Urothelium cell line (cell line): Measurements from ENCODE around the gene CD38.
"Not testable (repeated sequence)": the region's sequence is repeated elsewhere in the genome, so short reads cannot be mapped to it uniquely, and the experiment has no call there.

Experiments
- DNase-seq: peaks from one replicate; pipeline ENCODE4 v3.0.0; 2011; ENCODE audit warnings: low spot score, mixed read lengths
- FAIRE-seq: peaks from 2 replicates; lab custom pipeline; 2011; peaks lifted over from hg19 to GRCh38; lab: Jason Lieb, UNC

The CD38 gene

GRCh38 chr4:15861198-15861597, 83.1 kb downstream of the CD38 start:
- FAIRE-seq, DNase-seq: not testable (repeated sequence)

- no peak for DNase-seq
- no peak for FAIRE-seq
These were observed 86.8 kb downstream of the CD38 start for GRCh38 chr4:15864651-15865566.

- FAIRE-seq: no peak
- no peak for DNase-seq
These were observed 90.0 kb downstream of the CD38 start for GRCh38 chr4:15868111-15868510.

- no peak for FAIRE-seq
- DNase-seq: no peak
These were observed 90.8 kb downstream of the CD38 start for GRCh38 chr4:15868826-15869413.

- no peak for DNase-seq
- no peak for FAIRE-seq
These were observed 92.0 kb downstream of the CD38 start for GRCh38 chr4:15870079-15870478.

GRCh38 chr4:15870921-15871664, 93.0 kb downstream of the CD38 start:
- DNase-seq (no peak), FAIRE-seq (no peak)

GRCh38 chr4:15873117-15873516, 95.0 kb downstream of the CD38 start:
- FAIRE-seq (no peak), DNase-seq (no peak)

GRCh38 chr4:15874671-15875070, 96.5 kb downstream of the CD38 start:
- DNase-seq (no peak), FAIRE-seq (no peak)

GRCh38 chr4:15875663-15876460, 97.7 kb downstream of the CD38 start:
- no peak for FAIRE-seq
- no peak for DNase-seq

GRCh38 chr4:15878011-15878410, 99.9 kb downstream of the CD38 start:
- no peak for FAIRE-seq
- no peak for DNase-seq

- DNase-seq (no peak), FAIRE-seq (no peak)
These were observed 103.7 kb downstream of the CD38 start for GRCh38 chr4:15881820-15882219.

GRCh38 chr4:15882675-15883086, 104.6 kb downstream of the CD38 start:
- peak; percentile 53 for DNase-seq
- FAIRE-seq: no peak

- DNase-seq: no peak
- FAIRE-seq: no peak
These were observed 105.6 kb downstream of the CD38 start for GRCh38 chr4:15883610-15884243.

- FAIRE-seq: no peak
- DNase-seq: no peak
These were observed 106.5 kb downstream of the CD38 start for GRCh38 chr4:15884666-15885065.

- no peak for FAIRE-seq
- DNase-seq: no peak
These were observed 107.3 kb downstream of the CD38 start for GRCh38 chr4:15885422-15885821.

- no peak for DNase-seq
- FAIRE-seq: no peak
These were observed 110.4 kb downstream of the CD38 start for GRCh38 chr4:15888515-15888914.

GRCh38 chr4:15890246-15890829, 112.2 kb downstream of the CD38 start:
- FAIRE-seq: no peak
- DNase-seq: no peak

GRCh38 chr4:15891312-15891711, 113.2 kb downstream of the CD38 start:
- FAIRE-seq (no peak), DNase-seq (no peak)

- no peak for FAIRE-seq
- DNase-seq: peak; percentile 65
These were observed 115.8 kb downstream of the CD38 start for GRCh38 chr4:15893962-15894361.

- FAIRE-seq (no peak), DNase-seq (no peak)
These were observed 116.3 kb downstream of the CD38 start for GRCh38 chr4:15894393-15894792.
